Measurements from ENCODE around the gene ITM2A. TPM values are rescaled to one million over a fixed set of nuclear protein-coding genes. Genes with fewer than 3 reads are reported as not detected.

ITM2A gene
- total RNA-seq (2014; rRNA removed; shearing (Covaris generic)), result not detected in 2 replicates

GRCh38 chrX:79366873-79367749 lies at the start of gene ITM2A:
Gene ITM2A (minus strand): TSS chrX:79367334. CDS start chrX:79367215, 119 bp downstream.
- no peak for DNase-seq (ENCODE audit: low spot score)

GRCh38 chrX:79415056-79415455 lies 47.9 kb upstream of the ITM2A start:
- no peak for DNase-seq (ENCODE audit: low spot score)

GRCh38 chrX:79413963-79414362 lies 46.8 kb upstream of the ITM2A start:
- DNase-seq (ENCODE audit: low spot score), result no peak

GRCh38 chrX:79412972-79413371 lies 45.8 kb upstream of the ITM2A start:
- peak; percentile 26 for DNase-seq (ENCODE audit: low spot score)

- no peak for DNase-seq (ENCODE audit: low spot score)
Observed at GRCh38 chrX:79412166-79412565, 45.0 kb upstream of the ITM2A start.

- DNase-seq (ENCODE audit: low spot score), result no peak
Observed at GRCh38 chrX:79409657-79410056, 42.5 kb upstream of the ITM2A start.

- DNase-seq (ENCODE audit: low spot score), result no peak
Observed at GRCh38 chrX:79408623-79409322, 41.6 kb upstream of the ITM2A start.

GRCh38 chrX:79400623-79401022 lies 33.5 kb upstream of the ITM2A start:
- DNase-seq (ENCODE audit: low spot score), result no peak

GRCh38 chrX:79375340-79375739 lies 8.2 kb upstream of the ITM2A start:
- DNase-seq (ENCODE audit: low spot score), result no peak

GRCh38 chrX:79371640-79372039 lies 4.5 kb upstream of the ITM2A start:
- DNase-seq (ENCODE audit: low spot score), result no peak

- no peak for DNase-seq (ENCODE audit: low spot score)
Observed at GRCh38 chrX:79371101-79371500, 4.0 kb upstream of the ITM2A start.

- no peak for DNase-seq (ENCODE audit: low spot score)
Observed at GRCh38 chrX:79369871-79370270, 2.7 kb upstream of the ITM2A start.

GRCh38 chrX:79368441-79368840 lies 1.3 kb upstream of the ITM2A start:
- DNase-seq (ENCODE audit: low spot score), result no peak

- DNase-seq (ENCODE audit: low spot score), result no peak
Observed at GRCh38 chrX:79367907-79368306, 773 bp upstream of the ITM2A start.

- DNase-seq (ENCODE audit: low spot score), result no peak
Observed at GRCh38 chrX:79366556-79366872, 620 bp downstream of the ITM2A start.

- DNase-seq (ENCODE audit: low spot score), result no peak
Observed at GRCh38 chrX:79365591-79365990, 1.5 kb downstream of the ITM2A start.

GRCh38 chrX:79364306-79364705 lies 2.8 kb downstream of the ITM2A start:
- no peak for DNase-seq (ENCODE audit: low spot score)

GRCh38 chrX:79361192-79361870 lies 5.8 kb downstream of the ITM2A start:
- DNase-seq (ENCODE audit: low spot score), result no peak

- DNase-seq (ENCODE audit: low spot score), result no peak
Observed at GRCh38 chrX:79336869-79337815, 30.0 kb downstream of the ITM2A start.

- DNase-seq (ENCODE audit: low spot score), result no peak
Observed at GRCh38 chrX:79330022-79330421, 37.1 kb downstream of the ITM2A start.

- peak; percentile 37 for DNase-seq (ENCODE audit: low spot score)
Observed at GRCh38 chrX:79325263-79325958, 41.7 kb downstream of the ITM2A start.

All from HT-29 (cell line).